Smooth muscle cell of the coronary artery (primary cell): ENCODE data around the gene GART. TPM values are rescaled to one million over a fixed set of nuclear protein-coding genes. Genes with fewer than 3 reads are reported as not detected.

Experiments used
- total RNA-seq: library from RNA; depleted of rRNA; stranded (reverse); fragments of >200 nt; gene quantifications from 2 replicates; pipeline ENCODE4 v1.2.3, GENCODE V29; 2014; ENCODE audit warnings: low replicate concordance

GART gene
- total RNA-seq, result 19.8 and 60.8 TPM in 2 replicates

DNA sequence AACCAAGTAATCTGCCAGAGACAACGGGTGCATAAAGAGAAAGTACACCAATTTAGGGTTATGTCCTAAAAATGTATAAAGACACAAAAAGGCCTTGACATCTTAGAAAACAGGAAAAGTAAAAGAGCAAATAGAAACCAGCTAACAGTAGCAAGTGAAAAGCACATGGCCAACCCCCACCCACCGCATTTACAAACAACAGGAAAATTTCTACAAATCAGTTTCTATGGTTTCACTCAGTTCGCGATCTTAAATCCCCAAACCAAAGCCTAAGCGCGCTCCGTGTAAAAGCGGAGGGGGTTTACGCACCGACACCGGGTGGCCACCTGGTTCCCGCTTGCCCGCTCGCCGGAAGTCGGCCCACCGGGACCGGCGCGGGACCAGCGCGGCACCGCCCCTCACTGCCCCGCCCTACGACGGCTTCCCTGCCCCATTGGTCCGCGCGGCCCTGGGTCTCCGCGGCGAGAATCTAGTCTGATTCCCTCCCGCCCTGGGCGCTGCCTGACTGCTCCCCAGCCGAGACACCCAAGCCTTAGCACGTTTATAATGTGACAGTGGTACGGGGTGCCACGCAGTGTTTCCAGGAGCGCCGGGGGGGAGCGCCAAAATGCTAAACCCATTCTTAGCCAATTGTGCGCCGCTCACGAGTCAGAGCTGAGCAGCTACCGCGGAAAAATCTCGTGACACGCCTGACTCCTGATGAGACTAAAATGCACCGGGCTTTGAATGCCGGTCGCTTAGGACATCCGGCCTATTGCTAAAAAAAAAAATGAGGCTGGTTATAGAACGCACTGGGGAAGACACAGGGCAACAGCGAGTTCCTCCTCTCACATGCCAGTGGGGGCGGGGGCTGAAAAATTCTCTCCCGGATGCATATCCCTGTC lies at the start of gene GART:
TSS of gene GART (minus strand) at position 362 of the 884 bp plus-strand sequence. CDS start 2,802 bp downstream, outside the sequence.

DNA sequence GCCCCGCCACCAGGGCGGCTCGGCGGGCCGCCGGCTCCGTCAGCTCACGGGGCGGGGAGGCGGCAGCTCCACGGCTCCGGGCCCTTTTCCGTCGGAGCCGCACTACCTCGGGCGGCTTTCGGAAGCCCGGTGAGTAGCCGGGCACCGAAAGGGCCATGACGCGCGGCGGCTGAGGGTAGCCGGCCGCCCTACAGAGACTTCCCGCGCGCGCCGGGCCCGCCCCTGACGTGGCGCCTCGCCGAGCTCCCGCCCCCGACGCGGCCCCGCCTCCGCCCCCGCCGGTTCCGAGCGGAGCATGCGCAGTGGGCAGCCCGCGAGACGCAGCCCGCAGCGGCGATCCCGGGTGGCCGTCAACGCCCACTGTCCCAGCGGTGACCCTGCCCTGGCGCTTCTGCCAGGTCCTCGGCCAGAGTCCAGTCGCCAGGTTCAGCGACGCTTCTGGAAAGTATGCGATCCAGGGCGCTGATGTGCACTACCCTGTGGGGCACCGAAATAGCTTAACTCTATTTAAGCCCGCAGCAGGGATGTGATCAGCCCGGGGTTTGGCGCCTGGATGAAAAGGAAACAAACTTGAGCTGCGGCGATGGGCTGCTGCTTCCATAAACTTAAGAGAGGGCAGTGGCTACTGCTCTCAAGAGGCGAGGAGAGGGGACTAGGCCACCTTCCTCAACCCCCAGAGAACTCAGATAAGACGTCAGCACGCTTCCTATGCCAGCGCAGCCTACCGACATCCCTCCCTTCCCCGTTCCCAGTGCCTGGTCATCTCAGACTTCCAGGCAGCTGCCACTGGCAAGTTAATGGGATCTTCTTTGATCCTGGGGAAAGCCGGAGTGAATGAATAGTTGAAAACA lies 46.8 kb upstream of the GART start, which contains the start of gene DONSON:
TSS of gene DONSON (minus strand) at position 200 of the 851 bp plus-strand sequence. CDS start at position 157, 43 bp downstream.

DNA sequence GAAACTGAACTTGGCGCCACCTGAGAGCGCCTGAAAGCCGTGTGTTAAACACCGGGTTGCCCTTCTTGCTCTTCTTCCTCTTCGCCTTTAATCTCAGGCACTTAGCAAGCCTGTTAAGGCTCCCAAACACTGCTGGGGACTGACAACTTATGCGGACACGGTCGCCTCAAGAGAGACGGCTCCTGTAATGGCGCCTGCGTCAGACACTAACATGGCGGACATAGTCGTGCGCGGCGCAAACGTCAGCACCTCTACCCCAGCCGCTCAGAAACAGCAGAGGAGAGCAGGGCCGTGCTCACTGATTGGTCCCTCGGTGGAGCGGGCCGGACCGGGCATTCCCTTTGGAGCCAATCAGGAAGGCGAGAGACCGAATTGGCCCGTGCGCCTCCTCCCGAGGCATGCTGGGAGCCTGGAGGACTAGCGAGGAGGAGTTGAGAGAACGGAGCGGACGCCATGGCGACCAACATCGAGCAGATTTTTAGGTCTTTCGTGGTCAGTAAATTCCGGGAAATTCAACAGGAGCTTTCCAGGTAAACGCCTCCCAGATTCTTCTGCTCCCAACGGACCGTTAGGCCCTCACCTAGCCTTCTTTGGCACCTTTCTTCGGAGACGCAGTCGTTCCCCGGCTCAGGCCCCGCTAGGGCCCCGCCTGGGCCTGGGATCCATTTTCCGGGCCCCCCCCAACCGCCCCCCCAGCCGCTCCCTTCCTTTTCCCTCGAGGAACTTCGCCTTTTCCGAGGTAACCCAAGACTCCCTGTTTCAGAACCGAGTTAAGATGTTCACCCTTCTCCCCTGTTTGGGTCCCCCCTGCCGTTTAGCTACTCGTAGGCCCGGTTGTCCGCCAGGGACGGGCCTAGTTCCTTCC lies 955 bp upstream of the GART start, which contains the start of gene SON:
TSS of gene SON (plus strand) at position 399 of the 865 bp plus-strand sequence. CDS start at position 454, 55 bp downstream.

DNA sequence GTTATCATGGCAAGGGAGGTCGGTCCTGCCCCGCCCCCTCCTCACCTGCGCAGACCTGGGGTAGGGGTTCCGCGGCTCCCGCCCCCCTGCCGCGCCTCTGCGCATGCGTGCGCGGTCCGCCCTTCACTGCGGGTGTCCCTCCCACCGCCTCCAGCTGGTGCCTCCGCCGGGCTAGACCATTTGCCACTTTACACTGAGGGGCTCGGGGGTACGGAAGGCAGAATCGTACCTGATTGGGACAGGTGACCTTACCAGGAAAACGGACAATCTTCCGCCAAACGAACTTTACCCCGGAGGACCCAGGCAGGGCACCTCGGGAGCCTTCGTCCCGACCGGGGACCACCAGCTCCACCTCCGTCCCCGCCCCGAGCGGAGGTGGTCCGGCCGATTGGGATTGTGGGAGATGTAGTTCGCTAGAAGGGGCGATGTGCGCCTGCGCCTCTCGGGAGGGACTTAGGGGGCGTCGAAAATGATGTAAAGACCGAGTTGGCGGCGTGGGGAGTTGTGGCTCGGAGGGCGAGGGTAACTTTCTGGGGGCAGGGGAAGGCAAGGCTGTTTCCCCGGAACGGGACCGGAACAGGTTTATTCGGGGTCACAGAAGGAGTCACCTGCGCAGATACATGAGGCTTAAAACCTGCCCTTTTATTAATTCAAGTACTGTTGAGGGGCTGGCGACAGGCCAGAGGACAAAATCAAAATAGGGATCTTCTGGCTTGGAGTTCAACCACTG lies 50.4 kb downstream of the GART start, which contains the start of gene DNAJC28:
TSS of gene DNAJC28 (minus strand) at position 344 of the 730 bp plus-strand sequence. CDS start 2,323 bp downstream, outside the sequence.

DNA sequence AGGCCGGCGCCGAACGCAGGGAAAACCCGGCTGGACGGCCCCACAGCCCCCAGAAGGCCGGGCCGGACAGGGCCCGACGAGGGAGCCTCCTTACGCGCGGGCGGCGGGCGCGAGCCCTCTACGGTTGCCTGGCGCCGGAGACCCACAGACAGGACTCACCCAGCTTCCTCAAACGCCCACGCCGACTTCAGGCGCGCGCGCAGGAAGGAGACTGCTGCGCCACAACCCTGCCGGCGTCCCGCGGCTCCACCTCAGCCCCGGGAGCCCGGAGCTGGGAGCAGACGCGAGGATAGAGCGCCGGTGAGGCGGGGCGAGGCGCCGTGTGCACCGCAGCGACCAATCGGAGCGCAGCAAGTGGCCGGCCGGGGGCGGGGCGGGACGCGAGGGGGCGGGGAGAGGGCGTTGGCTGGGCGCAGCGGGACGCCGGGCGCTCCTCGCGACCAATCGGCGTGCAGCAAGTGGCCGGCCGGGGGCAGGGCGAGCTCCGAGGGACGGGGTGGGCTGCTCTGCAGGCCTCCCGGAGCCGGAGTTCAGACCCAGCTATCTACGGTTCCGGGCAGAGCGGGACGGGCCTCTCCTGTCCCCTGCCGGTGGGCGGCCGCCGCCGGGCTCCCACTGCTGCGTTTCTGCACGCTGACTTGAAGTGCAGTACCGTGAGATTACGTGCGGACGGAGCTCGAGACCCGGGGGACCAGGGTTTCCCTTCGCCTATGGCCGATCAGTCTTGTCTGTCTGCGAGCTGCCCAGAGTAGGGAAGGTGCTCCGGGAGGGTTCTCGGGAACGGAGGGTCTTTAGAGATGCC lies 62.0 kb downstream of the GART start, which contains the start of gene TMEM50B:
TSS of gene TMEM50B (minus strand) at position 296 of the 802 bp plus-strand sequence. CDS start 11,089 bp downstream, outside the sequence.

Other genes starting within 250 kb of the GART start
- 9.9 and 16.0 TPM in 2 replicates for gene IFNAR1, start 217.1 kb downstream of the GART start, total RNA-seq
- 55.5 and 79.7 TPM in 2 replicates for gene IFNGR2, start 138.7 kb downstream of the GART start, total RNA-seq
- 16.4 and 18.5 TPM in 2 replicates for gene TMEM50B, start 62.1 kb downstream of the GART start, total RNA-seq
- 0.12 and 1.4 TPM in 2 replicates for gene DNAJC28, start 50.4 kb downstream of the GART start, total RNA-seq
- 67.6 and 96.1 TPM in 2 replicates for gene SON, start 921 bp upstream of the GART start, total RNA-seq
- gene DONSON, start 46.6 kb upstream of the GART start, total RNA-seq, result 5.9 and 12.6 TPM in 2 replicates
- gene CRYZL1, start 99.6 kb upstream of the GART start, total RNA-seq, result 25.5 and 41.8 TPM in 2 replicates
- gene ITSN1, start 100.4 kb upstream of the GART start, total RNA-seq, result 55.8 and 66.4 TPM in 2 replicates